ENCODE measurements around the gene ARIH1. TPM values are rescaled to one million over a fixed set of nuclear protein-coding genes. Genes with fewer than 3 reads are reported as not detected.

Gene ARIH1
- total and polyA plus RNA-seq, 10 donors: 14.8 to 171 (median 62.7) TPM

DNA sequence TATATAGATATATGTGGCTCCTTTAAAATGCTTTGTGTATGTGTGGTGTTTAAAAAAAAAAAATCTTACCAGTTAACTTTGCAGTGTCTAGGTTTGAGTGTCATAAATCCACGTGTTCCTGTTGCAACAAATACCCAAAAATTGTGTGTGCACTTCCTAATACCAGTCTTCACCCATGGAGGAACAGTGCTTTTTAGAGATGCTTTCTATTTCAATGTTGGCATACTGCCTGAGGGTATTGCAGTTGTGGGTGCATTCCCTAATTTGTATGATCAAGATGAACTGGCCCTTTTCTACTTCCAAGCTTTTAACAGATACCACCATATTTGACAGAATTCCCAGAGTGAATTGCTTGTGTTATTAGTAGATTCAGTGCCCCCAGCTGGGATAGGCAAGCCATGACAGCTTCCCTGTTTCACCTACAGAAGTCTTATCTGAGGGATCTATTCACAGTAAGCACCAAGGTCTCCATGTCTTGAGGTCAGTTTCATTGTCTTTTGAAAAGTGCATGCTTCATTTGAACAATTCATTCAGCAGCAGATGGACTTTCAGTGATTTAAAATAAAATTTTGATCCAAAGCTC is 111.4 kb downstream of the ARIH1 start:
- H3K27me3 ChIP-seq (replicated peaks in 1 of 7): no peaks in the 10 kb centered on the region
- DNase-seq: no peak
- peaks cover 0 to 69% (median 45%) of the 10 kb centered on the region in 6 donors for H3K36me3 ChIP-seq
- H3K4me1 ChIP-seq: no peaks in the 10 kb centered on the region
- H3K9me3 ChIP-seq: no peaks in the 10 kb centered on the region
- no peak overlapping the region for H3K27ac ChIP-seq
- whole genome bisulfite sequencing, 5 donors: 41 to 85% (median 71%) methylated on average over 1 of the region's 1 CpG
- no peak overlapping the region for H3K4me3 ChIP-seq
- no peak for TF ChIP-seq POLR2AphosphoS5 (IDR thresholded peaks at IDR 0.05)
- TF ChIP-seq POLR2A (IDR thresholded peaks at IDR 0.05): no peak
- TF ChIP-seq, protein P1, sequence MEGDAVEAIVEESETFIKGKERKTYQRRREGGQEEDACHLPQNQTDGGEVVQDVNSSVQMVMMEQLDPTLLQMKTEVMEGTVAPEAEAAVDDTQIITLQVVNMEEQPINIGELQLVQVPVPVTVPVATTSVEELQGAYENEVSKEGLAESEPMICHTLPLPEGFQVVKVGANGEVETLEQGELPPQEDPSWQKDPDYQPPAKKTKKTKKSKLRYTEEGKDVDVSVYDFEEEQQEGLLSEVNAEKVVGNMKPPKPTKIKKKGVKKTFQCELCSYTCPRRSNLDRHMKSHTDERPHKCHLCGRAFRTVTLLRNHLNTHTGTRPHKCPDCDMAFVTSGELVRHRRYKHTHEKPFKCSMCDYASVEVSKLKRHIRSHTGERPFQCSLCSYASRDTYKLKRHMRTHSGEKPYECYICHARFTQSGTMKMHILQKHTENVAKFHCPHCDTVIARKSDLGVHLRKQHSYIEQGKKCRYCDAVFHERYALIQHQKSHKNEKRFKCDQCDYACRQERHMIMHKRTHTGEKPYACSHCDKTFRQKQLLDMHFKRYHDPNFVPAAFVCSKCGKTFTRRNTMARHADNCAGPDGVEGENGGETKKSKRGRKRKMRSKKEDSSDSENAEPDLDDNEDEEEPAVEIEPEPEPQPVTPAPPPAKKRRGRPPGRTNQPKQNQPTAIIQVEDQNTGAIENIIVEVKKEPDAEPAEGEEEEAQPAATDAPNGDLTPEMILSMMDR (IDR thresholded peaks at IDR 0.05 in 8 of 11, conservative IDR thresholded peaks at IDR 0.05 in 3 of 11): no peak
- intact Hi-C loops (cut with DNase I; ENCODE audit: low total_unique reads): no loop called here

DNA sequence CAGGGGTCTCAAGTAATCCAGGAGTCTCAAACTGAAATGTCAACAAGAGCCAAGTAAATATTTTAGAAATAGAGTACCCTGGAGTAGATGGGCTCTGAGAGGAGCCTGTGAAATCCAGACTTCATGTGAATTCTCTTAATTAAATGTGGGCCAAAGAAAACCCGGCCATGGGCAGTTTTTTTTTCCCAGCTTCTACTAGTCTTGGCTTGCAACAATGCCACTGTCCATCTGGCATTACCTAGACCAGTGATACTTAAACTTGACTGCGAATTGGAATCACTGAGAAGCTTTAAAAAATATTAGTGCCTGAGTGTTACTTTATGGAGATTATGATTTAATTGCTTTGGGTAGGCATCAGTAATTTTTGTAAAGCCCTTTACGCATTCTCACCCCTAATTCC is 114.0 kb downstream of the ARIH1 start:
- Histone ChIP-seq H3K4me1 (no peaks in the 10 kb centered on the region), H3K27ac (no peak overlapping the region), H3K36me3 (peaks cover 0 to 44% (median 21%) of the 10 kb centered on the region in 6 donors), H3K4me3 (no peak overlapping the region), H3K27me3 (replicated peaks in 1 of 7) (no peaks in the 10 kb centered on the region), H3K9me3 (no peaks in the 10 kb centered on the region)
- 96 to 99% (median 99%) methylated on average over 3 of the region's 3 CpGs for WGBS, 5 donors
- intact Hi-C loops (cut with DNase I; ENCODE audit: low total_unique reads): no loop called here
- DNase-seq: no peak
- TF ChIP-seq, protein P1 (IDR thresholded peaks at IDR 0.05 in 8 of 11, conservative IDR thresholded peaks at IDR 0.05 in 3 of 11): no peak
- TF ChIP-seq POLR2A (IDR thresholded peaks at IDR 0.05) (no peak), POLR2AphosphoS5 (IDR thresholded peaks at IDR 0.05) (no peak)

DNA sequence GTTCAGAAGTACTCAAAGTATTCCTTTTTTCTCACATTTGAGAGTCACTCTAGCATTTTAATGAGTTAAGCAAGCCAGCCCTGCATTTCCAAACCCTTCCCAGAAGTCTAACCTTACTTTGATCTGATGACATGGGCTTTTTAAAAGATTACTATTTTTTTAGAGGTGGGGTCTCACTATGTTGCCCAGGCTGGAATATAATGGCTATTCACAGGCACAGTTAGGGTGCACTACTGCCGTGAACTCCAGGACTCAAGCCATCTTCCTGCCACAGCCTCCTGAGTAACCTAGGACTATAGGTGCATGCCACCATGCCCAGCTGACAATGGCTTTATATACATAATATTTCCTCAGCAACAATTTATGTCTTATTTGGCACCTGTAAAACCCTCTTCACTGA is 116.3 kb downstream of the ARIH1 start:
- no peak overlapping the region for H3K27ac ChIP-seq
- no peak for DNase-seq
- intact Hi-C loops (cut with DNase I; ENCODE audit: low total_unique reads): loop anchor here (10.0 kb wide), 1 partner anchor 114 kb away; no protein-coding TSS in a partner anchor
- H3K27me3 ChIP-seq (replicated peaks in 1 of 7): no peaks in the 10 kb centered on the region
- H3K4me1 ChIP-seq: no peaks in the 10 kb centered on the region
- no peak for TF ChIP-seq POLR2A (IDR thresholded peaks at IDR 0.05)
- TF ChIP-seq POLR2AphosphoS5 (IDR thresholded peaks at IDR 0.05): no peak
- peaks cover 0 to 20% (median 2%) of the 10 kb centered on the region in 6 donors for H3K36me3 ChIP-seq
- H3K9me3 ChIP-seq: no peaks in the 10 kb centered on the region
- no peak overlapping the region for H3K4me3 ChIP-seq
- WGBS, 5 donors: 92 to 100% (median 97%) methylated on average over 1 of the region's 1 CpG

DNA sequence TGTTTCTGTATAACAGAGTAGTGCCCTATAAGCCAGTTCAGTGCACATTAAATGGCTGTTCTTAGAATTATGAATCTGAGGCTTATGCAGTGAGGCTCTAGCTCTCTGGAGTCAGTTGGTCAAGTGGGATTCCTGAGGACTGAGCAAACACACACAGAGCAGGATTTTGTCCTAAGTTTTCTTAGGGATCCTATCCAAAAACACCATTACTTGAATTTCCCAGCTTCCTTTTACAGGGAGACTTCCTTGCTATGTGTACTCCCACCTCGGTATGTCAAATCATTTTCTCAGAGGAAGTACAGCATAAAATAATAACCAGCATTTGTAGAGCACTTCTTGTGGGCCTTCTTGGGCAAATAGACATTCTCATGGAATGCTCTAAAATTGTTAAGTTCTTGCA is 117.2 kb downstream of the ARIH1 start:
- Histone ChIP-seq H3K4me1 (no peaks in the 10 kb centered on the region), H3K9me3 (no peaks in the 10 kb centered on the region), H3K4me3 (no peak overlapping the region), H3K36me3 (peaks cover 0 to 11% (median 0%) of the 10 kb centered on the region in 6 donors), H3K27ac (no peak overlapping the region), H3K27me3 (replicated peaks in 1 of 7) (no peaks in the 10 kb centered on the region)
- WGBS, 5 donors: 21 to 56% (median 28%) methylated on average over 1 of the region's 1 CpG
- TF ChIP-seq POLR2A (IDR thresholded peaks at IDR 0.05) (no peak), POLR2AphosphoS5 (IDR thresholded peaks at IDR 0.05) (no peak)
- TF ChIP-seq, protein P1 (IDR thresholded peaks at IDR 0.05 in 8 of 11, conservative IDR thresholded peaks at IDR 0.05 in 3 of 11): no peak
- DNase-seq: no peak
- intact Hi-C loops (cut with DNase I; ENCODE audit: low total_unique reads): loop anchor here (10.0 kb wide), 1 partner anchor 113 kb away; no protein-coding TSS in a partner anchor

All from spleen (tissue), 11 donors.